HEK293 (cell line): ENCODE data around the gene CD101.

Experiments used
- KLF1 ChIP-seq: fragments of 450-650 bp; formaldehyde crosslinking; IDR thresholded peaks from 2 replicates; pipeline ENCODE4 v1.5.1; 2016; ENCODE audit warnings: missing biosample characterization, missing genetic modification characterization
- ZBTB1 ChIP-seq: fragments of 450-650 bp; formaldehyde crosslinking; IDR thresholded peaks from 2 replicates; pipeline ENCODE4 v1.5.1; 2016; ENCODE audit warnings: missing biosample characterization, missing genetic modification characterization
- ZBTB17 ChIP-seq: fragments of 450-650 bp; formaldehyde crosslinking; IDR thresholded peaks from 2 replicates; pipeline ENCODE4 v1.5.1; 2016; ENCODE audit warnings: missing biosample characterization, missing genetic modification characterization
- ZNF350 ChIP-seq: fragments of 450-650 bp; formaldehyde crosslinking; IDR thresholded peaks from 2 replicates; pipeline ENCODE4 v1.5.0; 2017; ENCODE audit warnings: missing biosample characterization, mild to moderate bottlenecking, missing genetic modification characterization
- ZNF596 ChIP-seq: fragments of 450-650 bp; IDR thresholded peaks from 2 replicates; pipeline ENCODE4 v1.5.0; 2018; ENCODE audit warnings: missing biosample characterization, mild to moderate bottlenecking, missing genetic modification characterization, moderate library complexity
- ZNF626 ChIP-seq: fragments of 450-650 bp; sonication (Bioruptor Pico); formaldehyde crosslinking; IDR thresholded peaks from 2 replicates; pipeline ENCODE4 v1.5.1; 2018; ENCODE audit warnings: missing biosample characterization, missing genetic modification characterization, inconsistent platforms
- ZNF830 ChIP-seq: fragments of 450-650 bp; IDR thresholded peaks from 2 replicates; pipeline ENCODE4 v1.5.0; 2018; ENCODE audit warnings: missing biosample characterization, missing genetic modification characterization, low read depth, mild to moderate bottlenecking, moderate library complexity
- TF ChIP-seq, protein P1 (sequence below): fragments of 450-650 bp; formaldehyde crosslinking; IDR thresholded peaks from 2 replicates; pipeline ENCODE4 v1.5.0; 2017; ENCODE audit warnings: missing biosample characterization, missing genetic modification characterization, borderline replicate concordance
- TF ChIP-seq, protein P2 (sequence below): fragments of 450-650 bp; formaldehyde crosslinking; IDR thresholded peaks from 2 replicates; pipeline ENCODE4 v1.5.1; 2016; ENCODE audit warnings: missing biosample characterization, missing genetic modification characterization
- TF ChIP-seq, protein P3 (sequence below): fragments of 450-650 bp; formaldehyde crosslinking; IDR thresholded peaks from 2 replicates; pipeline ENCODE4 v1.5.1; 2016; ENCODE audit warnings: missing biosample characterization, missing genetic modification characterization
- TF ChIP-seq, protein P4 (sequence below): fragments of 450-650 bp; formaldehyde crosslinking; IDR thresholded peaks from 2 replicates; pipeline ENCODE4 v1.5.1; 2016; ENCODE audit warnings: missing biosample characterization, missing genetic modification characterization

DNA sequence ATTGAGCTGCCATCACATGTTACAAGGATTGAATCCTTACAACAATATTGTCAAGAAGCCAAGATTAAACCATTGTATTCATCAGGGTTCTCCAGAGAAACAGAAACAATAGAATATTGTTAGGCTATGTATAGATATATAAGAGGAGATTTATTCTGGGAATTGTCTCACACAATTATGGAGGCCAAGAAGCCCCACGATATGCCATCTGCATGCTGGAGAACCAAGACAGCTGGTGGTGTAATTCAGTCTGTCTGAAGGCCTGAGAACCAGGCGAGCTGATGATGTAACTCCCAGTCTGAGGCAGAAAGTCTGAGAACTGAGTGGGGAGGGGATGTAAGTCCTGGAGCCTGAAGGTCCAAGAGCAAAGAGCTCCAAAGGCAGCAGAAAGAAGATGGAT, 44.1 kb downstream of the CD101 start:
- TF ChIP-seq ZNF626 (tag by site-specific recombination) (no peak), ZBTB1 (no peak), ZNF830 (tag by site-specific recombination) (no peak), KLF1 (tag by site-specific recombination) (no peak), ZNF350 (tag by site-specific recombination) (no peak), ZBTB17 (0 out of 2 replicates have a peak, but pooled peaks have one; percentile 20), ZNF596 (tag by site-specific recombination) (no peak)
- TF ChIP-seq, protein P1, sequence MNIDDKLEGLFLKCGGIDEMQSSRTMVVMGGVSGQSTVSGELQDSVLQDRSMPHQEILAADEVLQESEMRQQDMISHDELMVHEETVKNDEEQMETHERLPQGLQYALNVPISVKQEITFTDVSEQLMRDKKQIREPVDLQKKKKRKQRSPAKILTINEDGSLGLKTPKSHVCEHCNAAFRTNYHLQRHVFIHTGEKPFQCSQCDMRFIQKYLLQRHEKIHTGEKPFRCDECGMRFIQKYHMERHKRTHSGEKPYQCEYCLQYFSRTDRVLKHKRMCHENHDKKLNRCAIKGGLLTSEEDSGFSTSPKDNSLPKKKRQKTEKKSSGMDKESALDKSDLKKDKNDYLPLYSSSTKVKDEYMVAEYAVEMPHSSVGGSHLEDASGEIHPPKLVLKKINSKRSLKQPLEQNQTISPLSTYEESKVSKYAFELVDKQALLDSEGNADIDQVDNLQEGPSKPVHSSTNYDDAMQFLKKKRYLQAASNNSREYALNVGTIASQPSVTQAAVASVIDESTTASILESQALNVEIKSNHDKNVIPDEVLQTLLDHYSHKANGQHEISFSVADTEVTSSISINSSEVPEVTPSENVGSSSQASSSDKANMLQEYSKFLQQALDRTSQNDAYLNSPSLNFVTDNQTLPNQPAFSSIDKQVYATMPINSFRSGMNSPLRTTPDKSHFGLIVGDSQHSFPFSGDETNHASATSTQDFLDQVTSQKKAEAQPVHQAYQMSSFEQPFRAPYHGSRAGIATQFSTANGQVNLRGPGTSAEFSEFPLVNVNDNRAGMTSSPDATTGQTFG (tag by site-specific recombination), result no peak
- TF ChIP-seq, protein P2, sequence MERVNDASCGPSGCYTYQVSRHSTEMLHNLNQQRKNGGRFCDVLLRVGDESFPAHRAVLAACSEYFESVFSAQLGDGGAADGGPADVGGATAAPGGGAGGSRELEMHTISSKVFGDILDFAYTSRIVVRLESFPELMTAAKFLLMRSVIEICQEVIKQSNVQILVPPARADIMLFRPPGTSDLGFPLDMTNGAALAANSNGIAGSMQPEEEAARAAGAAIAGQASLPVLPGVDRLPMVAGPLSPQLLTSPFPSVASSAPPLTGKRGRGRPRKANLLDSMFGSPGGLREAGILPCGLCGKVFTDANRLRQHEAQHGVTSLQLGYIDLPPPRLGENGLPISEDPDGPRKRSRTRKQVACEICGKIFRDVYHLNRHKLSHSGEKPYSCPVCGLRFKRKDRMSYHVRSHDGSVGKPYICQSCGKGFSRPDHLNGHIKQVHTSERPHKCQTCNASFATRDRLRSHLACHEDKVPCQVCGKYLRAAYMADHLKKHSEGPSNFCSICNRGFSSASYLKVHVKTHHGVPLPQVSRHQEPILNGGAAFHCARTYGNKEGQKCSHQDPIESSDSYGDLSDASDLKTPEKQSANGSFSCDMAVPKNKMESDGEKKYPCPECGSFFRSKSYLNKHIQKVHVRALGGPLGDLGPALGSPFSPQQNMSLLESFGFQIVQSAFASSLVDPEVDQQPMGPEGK (tag by site-specific recombination), result no peak
- TF ChIP-seq, protein P3, sequence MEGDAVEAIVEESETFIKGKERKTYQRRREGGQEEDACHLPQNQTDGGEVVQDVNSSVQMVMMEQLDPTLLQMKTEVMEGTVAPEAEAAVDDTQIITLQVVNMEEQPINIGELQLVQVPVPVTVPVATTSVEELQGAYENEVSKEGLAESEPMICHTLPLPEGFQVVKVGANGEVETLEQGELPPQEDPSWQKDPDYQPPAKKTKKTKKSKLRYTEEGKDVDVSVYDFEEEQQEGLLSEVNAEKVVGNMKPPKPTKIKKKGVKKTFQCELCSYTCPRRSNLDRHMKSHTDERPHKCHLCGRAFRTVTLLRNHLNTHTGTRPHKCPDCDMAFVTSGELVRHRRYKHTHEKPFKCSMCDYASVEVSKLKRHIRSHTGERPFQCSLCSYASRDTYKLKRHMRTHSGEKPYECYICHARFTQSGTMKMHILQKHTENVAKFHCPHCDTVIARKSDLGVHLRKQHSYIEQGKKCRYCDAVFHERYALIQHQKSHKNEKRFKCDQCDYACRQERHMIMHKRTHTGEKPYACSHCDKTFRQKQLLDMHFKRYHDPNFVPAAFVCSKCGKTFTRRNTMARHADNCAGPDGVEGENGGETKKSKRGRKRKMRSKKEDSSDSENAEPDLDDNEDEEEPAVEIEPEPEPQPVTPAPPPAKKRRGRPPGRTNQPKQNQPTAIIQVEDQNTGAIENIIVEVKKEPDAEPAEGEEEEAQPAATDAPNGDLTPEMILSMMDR (tag by site-specific recombination), result no peak
- TF ChIP-seq, protein P4, sequence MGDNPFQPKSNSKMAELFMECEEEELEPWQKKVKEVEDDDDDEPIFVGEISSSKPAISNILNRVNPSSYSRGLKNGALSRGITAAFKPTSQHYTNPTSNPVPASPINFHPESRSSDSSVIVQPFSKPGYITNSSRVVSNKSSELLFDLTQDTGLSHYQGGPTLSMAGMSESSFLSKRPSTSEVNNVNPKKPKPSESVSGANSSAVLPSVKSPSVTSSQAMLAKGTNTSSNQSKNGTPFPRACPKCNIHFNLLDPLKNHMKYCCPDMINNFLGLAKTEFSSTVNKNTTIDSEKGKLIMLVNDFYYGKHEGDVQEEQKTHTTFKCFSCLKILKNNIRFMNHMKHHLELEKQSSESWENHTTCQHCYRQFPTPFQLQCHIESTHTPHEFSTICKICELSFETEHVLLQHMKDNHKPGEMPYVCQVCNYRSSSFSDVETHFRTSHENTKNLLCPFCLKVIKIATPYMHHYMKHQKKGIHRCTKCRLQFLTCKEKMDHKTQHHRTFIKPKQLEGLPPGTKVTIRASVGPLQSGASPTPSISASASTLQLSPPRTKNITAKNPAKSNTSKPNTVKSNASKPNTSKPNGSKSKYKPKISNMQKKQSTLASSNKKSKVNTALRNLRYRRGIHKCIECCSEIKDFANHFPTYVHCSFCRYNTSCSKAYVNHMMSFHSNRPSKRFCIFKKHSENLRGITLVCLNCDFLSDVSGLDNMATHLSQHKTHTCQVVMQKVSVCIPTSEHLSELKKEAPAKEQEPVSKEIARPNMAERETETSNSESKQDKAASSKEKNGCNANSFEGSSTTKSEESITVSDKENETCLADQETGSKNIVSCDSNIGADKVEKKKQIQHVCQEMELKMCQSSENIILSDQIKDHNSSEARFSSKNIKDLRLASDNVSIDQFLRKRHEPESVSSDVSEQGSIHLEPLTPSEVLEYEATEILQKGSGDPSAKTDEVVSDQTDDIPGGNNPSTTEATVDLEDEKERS (tag by site-specific recombination), result no peak
